HG03571 (cell line): ENCODE data around the gene WNT16.
A peak's percentile ranks its signal among the peaks of the same experiment; 100 is the strongest.
"Not testable (repeated sequence)": the region's sequence is repeated elsewhere in the genome, so short reads cannot be mapped to it uniquely, and the experiment has no call there.

ENCODE experiments used
- ATAC-seq: cut with Tn5 transposase; IDR thresholded peaks from one replicate; pipeline ENCODE4 v1.9.1; 2021; ENCODE audit not compliant: unreplicated experiment

Gene WNT16, protein sequence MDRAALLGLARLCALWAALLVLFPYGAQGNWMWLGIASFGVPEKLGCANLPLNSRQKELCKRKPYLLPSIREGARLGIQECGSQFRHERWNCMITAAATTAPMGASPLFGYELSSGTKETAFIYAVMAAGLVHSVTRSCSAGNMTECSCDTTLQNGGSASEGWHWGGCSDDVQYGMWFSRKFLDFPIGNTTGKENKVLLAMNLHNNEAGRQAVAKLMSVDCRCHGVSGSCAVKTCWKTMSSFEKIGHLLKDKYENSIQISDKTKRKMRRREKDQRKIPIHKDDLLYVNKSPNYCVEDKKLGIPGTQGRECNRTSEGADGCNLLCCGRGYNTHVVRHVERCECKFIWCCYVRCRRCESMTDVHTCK

GRCh38 chr7:121328508-121329190 lies at the start of gene WNT16:
WNT16 (plus strand) TSS chr7:121329000; CDS start chr7:121329293, 293 bp downstream.
- ATAC-seq = no peak

DNA sequence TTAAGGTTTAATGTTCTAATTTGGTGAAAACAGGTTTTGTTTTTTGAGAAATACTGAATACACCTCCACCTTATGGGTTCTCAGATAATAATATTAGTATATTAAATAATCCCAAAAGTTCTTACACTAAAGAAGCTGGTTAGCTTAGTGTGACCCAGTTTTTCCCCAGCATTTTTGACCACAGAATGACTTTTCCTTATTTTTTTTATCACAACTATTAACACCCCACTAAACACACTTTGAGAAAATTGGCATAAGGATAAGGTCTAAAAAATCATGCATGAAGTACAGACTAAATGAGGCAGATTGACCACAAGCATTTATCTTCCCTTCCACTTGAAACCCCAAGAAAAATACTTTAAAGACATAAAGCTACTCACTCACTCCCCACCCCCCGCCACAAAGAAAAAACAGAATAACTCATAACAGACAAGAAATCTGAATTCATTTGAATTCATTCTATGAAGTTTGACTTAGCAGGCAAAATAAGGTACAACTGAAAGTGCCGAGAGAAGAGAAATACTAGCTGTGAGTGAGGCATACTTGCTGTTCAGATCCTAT lies 49.7 kb upstream of the WNT16 start:
- no peak for ATAC-seq

DNA sequence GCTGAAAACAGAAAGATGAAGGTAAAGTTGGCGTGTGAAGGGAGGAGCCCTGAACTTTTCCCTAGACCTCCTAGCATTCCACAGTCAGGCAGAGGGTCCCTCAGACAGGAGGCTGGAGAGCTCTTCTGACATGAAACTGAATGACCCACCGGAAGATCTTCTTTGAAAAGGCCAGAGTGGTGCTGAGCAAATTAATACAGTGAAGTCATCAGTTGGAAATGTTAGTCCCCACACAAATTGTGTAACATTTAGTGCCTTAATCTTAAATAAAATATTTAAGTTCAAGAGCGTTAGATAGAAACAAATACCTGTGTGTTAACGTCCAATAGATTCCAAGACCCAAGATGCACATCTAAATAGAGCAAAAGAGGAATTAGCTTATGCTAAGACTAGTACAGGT lies 49.0 kb upstream of the WNT16 start:
- ATAC-seq = no peak

GRCh38 chr7:121280656-121281055 lies 48.1 kb upstream of the WNT16 start:
- no peak for ATAC-seq

GRCh38 chr7:121282129-121282528 lies 46.7 kb upstream of the WNT16 start:
- ATAC-seq = no peak

DNA sequence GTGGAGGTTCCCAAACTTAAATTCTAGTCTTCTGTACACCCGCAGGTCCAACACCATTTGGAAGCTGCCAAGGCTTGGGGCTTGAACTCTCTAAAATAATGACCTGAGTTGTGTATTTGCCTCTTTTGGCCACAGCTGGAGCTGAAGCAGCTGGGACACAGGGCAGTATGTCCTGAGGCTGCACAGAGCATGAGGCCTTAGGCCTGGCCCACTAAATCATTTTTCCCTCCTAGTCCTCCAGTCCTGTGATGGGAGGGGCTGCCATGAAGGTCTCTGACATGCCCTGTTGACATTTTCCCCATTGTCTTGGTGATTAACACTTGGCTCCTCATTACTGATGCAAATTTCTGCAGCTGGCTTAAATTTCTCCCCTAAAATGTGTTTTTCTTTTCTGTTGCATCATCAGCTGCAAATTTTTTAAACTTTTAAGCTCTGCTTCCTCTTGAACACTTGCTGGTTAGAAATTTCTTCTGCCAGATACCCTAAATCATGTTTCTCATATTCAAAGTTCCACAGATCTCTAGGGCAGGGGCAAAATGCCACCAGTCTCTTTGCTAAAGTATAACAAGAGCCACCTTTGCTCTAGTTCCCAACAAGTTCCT lies 43.6 kb upstream of the WNT16 start:
- no peak for ATAC-seq

- no peak for ATAC-seq
Measured at GRCh38 chr7:121286186-121286585, 42.6 kb upstream of the WNT16 start.

DNA sequence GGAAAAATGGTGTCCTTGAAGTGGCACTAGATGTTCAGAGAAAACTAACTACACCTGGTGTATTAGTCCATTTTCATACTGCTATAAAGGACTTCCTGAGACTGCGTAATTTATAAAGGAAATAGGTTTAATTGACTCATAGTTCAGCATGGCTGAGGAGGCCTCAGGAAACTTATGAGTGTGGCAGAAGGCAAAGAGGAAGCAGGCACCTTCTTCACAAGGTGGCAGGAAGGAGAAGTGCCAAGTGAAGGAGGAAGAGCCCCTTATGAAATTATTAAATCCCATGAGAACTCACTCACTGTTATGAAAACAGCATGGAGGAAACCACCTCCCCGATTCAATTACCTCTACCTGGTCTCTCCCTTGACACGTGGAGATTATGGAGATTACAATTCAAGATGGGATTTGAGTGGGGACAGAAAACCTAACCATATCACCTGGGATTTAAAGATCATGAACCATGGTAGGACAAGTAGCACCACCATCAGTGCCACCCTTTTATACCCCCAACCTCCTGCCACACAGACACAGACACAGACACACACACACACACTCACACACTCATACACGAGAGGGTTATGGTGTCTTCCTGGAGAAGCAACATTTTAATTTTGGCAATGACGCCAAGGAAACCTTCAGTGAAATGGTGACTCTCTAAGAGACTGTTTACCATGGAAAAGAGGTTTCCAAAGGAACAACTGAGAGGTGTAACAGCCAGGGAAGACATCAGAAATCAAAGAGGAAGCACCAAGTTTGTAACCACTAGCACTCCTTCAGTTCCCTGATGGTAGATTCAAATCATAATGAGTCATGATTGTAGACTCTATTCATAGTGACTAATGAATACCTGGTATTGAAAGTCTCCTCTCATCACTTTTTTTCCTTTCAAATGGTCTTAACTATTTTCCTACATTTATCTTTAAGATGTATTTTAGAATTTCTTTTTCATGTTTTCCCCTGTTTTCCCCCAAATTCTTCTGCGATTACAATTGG lies 41.8 kb upstream of the WNT16 start:
- no peak for ATAC-seq

- no peak for ATAC-seq
Measured at GRCh38 chr7:121288894-121289293, 39.9 kb upstream of the WNT16 start.

- ATAC-seq = not testable (repeated sequence)
Measured at GRCh38 chr7:121289930-121290329, 38.9 kb upstream of the WNT16 start.

DNA sequence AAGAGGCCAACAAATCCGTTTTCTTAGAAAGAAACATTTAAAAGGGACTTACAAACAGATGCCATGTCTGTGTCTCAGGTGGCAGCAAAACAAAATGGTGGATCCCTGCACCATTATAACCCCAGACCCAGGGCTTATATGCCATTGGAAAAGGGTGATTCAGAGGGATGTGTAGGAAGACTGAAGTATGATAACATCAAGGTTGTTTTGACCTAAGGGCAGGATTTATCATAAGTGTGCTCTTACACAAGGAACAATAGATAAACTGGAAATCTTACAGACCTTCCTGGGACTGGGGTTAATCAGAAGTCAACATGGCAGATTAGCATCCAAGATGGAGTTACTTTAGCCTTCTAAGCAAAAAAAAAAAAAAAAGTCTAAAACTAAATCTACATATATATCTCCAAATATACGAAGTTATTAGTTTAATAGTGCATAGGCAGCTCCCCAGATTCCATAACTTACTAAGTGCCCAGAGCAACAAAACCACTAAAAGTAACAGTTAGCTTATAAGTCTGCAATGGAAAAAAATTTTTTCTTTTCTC lies 34.3 kb upstream of the WNT16 start:
- ATAC-seq = no peak

DNA sequence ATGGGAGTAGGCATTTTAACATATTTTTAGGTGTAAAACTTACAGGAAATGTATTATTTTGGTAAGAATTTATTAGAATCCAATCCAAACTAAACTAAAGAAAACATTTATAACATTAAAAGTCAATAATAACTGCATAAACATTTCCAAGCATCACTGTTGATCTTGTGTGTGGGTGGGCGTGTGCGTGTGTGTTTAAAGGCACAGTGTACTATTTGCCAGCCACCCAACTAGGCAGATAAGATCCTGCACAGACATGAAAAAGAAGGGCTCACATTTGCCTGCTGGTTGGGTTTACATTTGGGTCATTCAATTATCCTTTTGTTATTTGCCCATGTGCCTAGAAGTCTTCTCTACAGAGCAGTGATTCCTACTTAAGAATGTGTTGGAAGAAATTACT lies 31.0 kb upstream of the WNT16 start:
- no peak for ATAC-seq

GRCh38 chr7:121298831-121299239 lies 30.0 kb upstream of the WNT16 start:
- ATAC-seq = no peak

DNA sequence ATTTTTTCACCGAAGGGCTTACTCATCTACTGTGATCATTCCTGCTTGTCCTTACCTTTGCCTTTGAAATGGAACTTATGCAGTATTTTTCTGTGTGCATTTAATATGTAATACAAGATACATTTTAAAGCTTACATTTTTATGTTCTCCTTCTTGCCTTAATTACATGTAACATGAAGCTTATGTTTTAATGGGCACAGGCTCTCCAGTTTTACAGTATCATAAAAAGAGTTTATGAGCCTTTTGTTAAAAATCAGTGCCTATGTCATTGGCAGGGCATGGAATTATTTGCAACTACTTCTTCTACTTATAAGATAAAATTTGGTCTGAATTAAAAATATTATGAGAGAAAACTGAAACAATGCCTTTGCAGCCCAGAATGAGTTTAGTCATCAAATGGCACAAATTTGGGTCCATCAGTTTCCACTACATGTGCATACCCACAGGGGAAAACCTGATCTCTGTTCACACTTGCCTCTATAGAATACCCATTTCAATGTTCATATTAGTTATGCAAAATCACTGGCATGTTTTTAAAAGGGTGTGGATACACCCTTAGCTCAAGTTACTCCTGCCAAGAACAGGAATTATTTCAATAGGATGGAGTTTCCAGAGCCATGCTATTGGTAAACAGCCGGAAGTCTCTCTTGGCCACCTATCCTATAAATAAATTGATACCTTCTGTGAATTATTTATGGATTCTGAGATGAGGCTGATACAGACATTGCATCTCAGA lies 27.9 kb upstream of the WNT16 start:
- ATAC-seq = no peak

DNA sequence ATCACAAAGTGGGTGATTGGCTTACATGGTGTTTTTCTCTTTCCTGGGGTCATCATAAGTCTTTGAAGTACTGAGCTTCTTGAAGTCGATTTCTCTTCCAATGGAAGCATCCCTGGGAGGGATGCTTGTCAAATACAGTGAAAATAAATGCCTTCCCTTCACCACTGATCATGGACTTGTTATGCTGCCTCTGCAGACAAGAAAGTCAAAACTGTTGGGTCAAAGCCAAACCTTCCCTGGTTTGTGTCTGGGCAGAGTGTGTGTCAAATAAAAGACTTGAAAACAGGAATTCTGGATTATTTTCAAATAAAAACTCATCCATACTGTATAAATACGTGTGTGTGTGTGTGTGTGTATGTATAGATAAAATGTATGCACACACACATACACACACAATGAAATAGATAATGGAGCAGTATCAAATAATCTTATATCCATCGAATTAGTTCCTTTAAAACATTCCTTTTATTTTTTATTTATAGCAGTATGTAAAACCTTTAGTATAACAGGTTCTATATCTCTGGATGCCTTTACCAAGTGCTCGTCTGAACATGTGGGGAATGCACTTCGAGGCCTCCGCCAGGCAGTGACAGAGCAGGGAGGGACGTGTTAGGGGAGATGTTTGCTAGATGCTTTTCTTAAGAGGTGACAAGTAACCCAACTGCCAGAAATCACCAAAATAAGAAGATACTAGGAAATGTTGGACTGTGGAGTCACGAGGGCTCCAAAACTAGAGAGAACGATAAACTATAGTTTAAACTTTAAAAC lies 27.2 kb upstream of the WNT16 start:
- no peak for ATAC-seq

- peak; percentile 92 for ATAC-seq
Measured at GRCh38 chr7:121302214-121302745, 26.5 kb upstream of the WNT16 start.

DNA sequence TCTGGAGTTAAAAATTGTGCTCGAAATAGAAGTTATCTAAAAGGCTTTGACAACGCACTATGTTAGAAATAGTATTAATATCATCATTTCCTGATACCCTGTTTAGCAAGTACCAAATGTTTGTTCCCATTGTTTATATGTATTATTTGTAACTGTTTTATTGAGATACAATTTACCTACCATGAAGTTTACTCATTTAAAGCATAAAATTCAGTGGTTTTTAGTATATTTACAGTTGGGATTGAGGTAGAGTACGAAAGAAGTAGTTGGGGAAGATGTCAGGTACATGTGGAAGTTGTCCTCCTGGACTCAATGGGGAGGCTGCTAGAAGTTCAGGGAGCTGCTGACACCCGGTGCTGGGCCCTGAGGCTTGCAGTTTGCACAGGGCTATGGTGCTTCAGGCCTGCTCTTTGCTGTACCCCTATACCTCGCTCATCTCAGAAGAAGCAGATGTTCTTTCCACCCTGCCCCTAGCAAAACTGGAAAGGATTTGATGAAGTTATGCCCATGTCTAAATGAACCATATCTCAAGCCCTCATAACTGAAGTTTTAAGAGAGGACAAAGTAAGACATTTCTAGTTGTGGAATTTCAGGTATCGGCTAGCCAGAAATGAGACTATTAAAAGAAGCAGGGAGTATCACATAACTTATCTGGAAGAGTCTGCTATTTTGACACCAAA lies 25.2 kb upstream of the WNT16 start:
- ATAC-seq = no peak

DNA sequence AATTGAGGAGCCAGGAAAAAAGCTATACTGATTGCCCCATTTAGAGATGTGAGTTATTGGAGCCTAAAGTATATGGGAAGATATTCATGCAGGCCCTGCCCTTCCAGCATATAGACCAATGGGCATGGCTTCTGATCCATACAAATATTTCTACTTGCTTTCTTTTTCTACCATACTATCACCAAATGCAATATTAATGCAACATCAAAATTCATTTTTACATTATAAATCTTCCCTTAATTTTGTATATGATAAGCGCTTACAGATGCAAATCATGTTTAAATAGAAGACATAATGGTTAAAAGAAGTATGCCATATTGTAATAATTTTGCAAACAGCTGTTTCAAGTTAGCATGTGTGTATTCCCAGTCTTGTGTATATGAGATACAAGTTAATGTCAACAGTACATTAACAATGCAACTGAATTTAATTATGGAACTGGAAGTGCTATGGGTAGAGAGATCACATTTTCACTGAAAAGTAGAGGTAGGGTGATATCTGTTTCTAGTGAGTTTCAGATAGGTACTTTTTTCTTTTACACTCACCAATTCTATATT lies 24.6 kb upstream of the WNT16 start:
- no peak for ATAC-seq
